ENCODE results near the gene FLACC1. TPM values are rescaled to one million over a fixed set of nuclear protein-coding genes. Genes with fewer than 3 reads are reported as not detected.

The FLACC1 gene
- total and polyA plus RNA-seq, 2 experiments from 2014 or later, result 0.10 to 0.27 TPM

- Histone ChIP-seq H3K4me2 (no peak overlapping the region), H3K36me3 (ENCODE audit: insufficient read depth) (no peaks in the 10 kb centered on the region), H2AFZ (no peak overlapping the region), H3K79me2 (replicated peaks; ENCODE audit: insufficient read depth) (no peaks in the 10 kb centered on the region), H3K4me3 (no peak overlapping the region), H4K20me1 (replicated peaks; ENCODE audit: insufficient read depth) (no peaks in the 10 kb centered on the region), H3K4me1 (ENCODE audit: insufficient read depth) (no peaks in the 10 kb centered on the region), H3K27ac (ENCODE audit: low read depth) (no peak overlapping the region), H3F3A (replicated peaks; ENCODE audit: low read depth) (no peaks in the 10 kb centered on the region), H3K27me3 (ENCODE audit: insufficient read depth) (no peaks in the 10 kb centered on the region), H3K9me2 (ENCODE audit: insufficient read depth) (no peaks in the 10 kb centered on the region)
- TF ChIP-seq ZNF331 (CRISPR knock-in tag; IDR thresholded peaks at IDR 0.05; ENCODE audit: low read depth), result no peak
- TF ChIP-seq EZH2 (IDR thresholded peaks at IDR 0.05; ENCODE audit: low read depth, unreplicated experiment), result no peak
- no peak for TF ChIP-seq JUNB (IDR thresholded peaks at IDR 0.05; ENCODE audit: unreplicated experiment)
- no peak for TF ChIP-seq EZH2phosphoT487 (IDR thresholded peaks at IDR 0.05; ENCODE audit: unreplicated experiment)
- TF ChIP-seq STAT1 (IDR thresholded peaks at IDR 0.05; ENCODE audit: unreplicated experiment), result no peak
- no peak for TF ChIP-seq ETS1 (IDR thresholded peaks at IDR 0.05)
- no peak for TF ChIP-seq REST (IDR thresholded peaks at IDR 0.05; ENCODE audit: unreplicated experiment)
- no peak for TF ChIP-seq CREB1 (CRISPR knock-in tag; IDR thresholded peaks at IDR 0.05; ENCODE audit: low read depth)
- TF ChIP-seq POLR2AphosphoS5 (IDR thresholded peaks at IDR 0.05; ENCODE audit: low read depth), result no peak
- no peak for TF ChIP-seq NANOG (IDR thresholded peaks at IDR 0.05; ENCODE audit: borderline replicate concordance)
- no peak for TF ChIP-seq ZNF462 (CRISPR knock-in tag; IDR thresholded peaks at IDR 0.05)
- TF ChIP-seq ZNF114 (CRISPR knock-in tag; IDR thresholded peaks at IDR 0.05), result no peak
- Mint-ChIP-seq H3K27ac (no peak overlapping the region), H3K4me1 (no peaks in the 10 kb centered on the region), H3K36me3 (ENCODE audit: low read depth) (no peaks in the 10 kb centered on the region), H3K4me3 (no peak overlapping the region), H3K9me3 (no peaks in the 10 kb centered on the region), H3K27me3 (ENCODE audit: insufficient read depth, low read depth, poor library complexity) (no peaks in the 10 kb centered on the region)
- ATAC-seq (no peak), DNase-seq (ENCODE audit: low spot score) (no peak)
These were observed 46.7 kb upstream of the FLACC1 start for GRCh38 chr2:201403880-201404279.
